GM13977 (cell line): ENCODE data around the gene PNMT.

Experiments used
- DNase-seq: peaks from one replicate; pipeline ENCODE4 v3.0.0; 2012; ENCODE audit warnings: low spot score
- in situ Hi-C: fragments of 300-500 bp; cut with MboI; formaldehyde crosslinking; loops from one replicate; pipeline ENCODE4 v1.12.0; 2022; ENCODE audit warnings: low sequenced_read_pairs, low pct_unique_long_range_greater_than_20kb, mixed read lengths, inconsistent platforms; ENCODE audit not compliant: unreplicated experiment
- TF ChIP-seq, protein P1 (sequence below): IDR thresholded peaks from 2 replicates; pipeline ENCODE4 v1.5.1; 2012; ENCODE audit warnings: mild to moderate bottlenecking, control low read depth; ENCODE audit not compliant: insufficient read depth; ENCODE audit errors: extremely low read depth, missing control alignments

Gene PNMT

GRCh38 chr17:39669897-39670735 lies 1.9 kb downstream of the PNMT start:
- no peak for DNase-seq
- TF ChIP-seq, protein P1, sequence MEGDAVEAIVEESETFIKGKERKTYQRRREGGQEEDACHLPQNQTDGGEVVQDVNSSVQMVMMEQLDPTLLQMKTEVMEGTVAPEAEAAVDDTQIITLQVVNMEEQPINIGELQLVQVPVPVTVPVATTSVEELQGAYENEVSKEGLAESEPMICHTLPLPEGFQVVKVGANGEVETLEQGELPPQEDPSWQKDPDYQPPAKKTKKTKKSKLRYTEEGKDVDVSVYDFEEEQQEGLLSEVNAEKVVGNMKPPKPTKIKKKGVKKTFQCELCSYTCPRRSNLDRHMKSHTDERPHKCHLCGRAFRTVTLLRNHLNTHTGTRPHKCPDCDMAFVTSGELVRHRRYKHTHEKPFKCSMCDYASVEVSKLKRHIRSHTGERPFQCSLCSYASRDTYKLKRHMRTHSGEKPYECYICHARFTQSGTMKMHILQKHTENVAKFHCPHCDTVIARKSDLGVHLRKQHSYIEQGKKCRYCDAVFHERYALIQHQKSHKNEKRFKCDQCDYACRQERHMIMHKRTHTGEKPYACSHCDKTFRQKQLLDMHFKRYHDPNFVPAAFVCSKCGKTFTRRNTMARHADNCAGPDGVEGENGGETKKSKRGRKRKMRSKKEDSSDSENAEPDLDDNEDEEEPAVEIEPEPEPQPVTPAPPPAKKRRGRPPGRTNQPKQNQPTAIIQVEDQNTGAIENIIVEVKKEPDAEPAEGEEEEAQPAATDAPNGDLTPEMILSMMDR, result no peak
- in situ Hi-C loops, result no loop called here

DNA sequence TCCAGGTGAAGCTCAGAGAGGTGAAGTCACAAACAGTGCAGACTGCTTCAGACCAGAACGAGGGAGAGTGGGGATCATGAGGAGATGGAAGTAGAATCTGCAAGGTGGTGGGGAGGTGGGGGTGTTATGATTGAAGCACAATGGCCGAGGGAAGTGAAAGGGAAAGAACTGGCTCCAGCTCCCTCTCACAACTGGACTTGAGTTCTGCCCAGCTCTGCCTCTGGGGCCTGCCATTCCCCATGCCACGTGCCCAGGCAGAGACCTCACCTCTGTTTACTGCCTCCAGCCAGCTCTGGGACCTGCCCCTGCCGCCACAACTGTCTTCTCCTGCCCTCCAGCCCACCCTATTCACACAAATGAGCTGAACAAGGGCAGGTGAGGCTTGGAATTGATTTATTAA lies 2.5 kb downstream of the PNMT start:
- TF ChIP-seq, protein P1, result no peak
- in situ Hi-C loops, result no loop called here
- DNase-seq, result no peak

- in situ Hi-C loops, result no loop called here
- TF ChIP-seq, protein P1, result peak; percentile 59
- no peak for DNase-seq
Observed at GRCh38 chr17:39671651-39672521, 3.6 kb downstream of the PNMT start.

- TF ChIP-seq, protein P1, result no peak
- DNase-seq, result no peak
- in situ Hi-C loops, result no loop called here
Observed at GRCh38 chr17:39672522-39673334, 4.5 kb downstream of the PNMT start.

GRCh38 chr17:39673335-39674081 lies 5.3 kb downstream of the PNMT start:
- in situ Hi-C loops, result no loop called here
- TF ChIP-seq, protein P1, result no peak
- no peak for DNase-seq
